ENCODE data around the gene PIK3CD. TPM values are rescaled to one million over a fixed set of nuclear protein-coding genes. Genes with fewer than 3 reads are reported as not detected.

Gene PIK3CD
- total and polyA plus RNA-seq, 2 donors (not counting 3 experiments of a cell fraction or from before 2014, with no cell fraction given) = 3.5 to 5.2 TPM

DNA sequence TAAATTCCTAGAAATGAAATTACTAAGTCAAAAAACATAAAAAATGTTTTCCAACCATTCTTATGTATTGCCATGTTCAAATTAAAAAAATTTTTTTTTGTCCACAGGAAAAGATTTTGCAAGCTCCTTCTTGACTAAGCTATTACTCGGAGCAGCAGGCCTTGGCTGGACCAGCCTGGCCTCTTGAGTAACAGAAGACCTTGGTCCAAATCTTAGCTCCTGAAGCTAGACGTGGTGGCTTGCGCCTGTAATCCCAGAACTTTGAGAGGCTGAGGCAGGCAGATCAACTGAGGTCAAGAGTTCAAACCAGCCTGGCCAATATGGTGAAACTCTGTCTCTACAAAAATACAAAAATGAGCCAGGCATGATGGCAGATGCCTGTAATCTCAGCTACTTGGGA is 94.7 kb downstream of the PIK3CD start:
- Histone ChIP-seq H4K20me1 (replicated peaks; ENCODE audit: control insufficient read depth, extremely low read depth, insufficient read depth, low read length) (no peaks in the 10 kb centered on the region), H3K4me3 (replicated peaks in 1 of 3; ENCODE audit: insufficient read depth in 1 of 3, low read depth in 1 of 3, low read length in 3 of 3) (no peak overlapping the region), H3K27ac (ENCODE audit: insufficient read depth, low read depth, low read length) (no peak overlapping the region), H3K9ac (replicated peaks; ENCODE audit: extremely low read depth, insufficient read depth, low read length) (no peak overlapping the region), H3K4me2 (ENCODE audit: insufficient read depth, low read length) (no peak overlapping the region), H3K27me3 (ENCODE audit: control insufficient read depth in 2 of 2, insufficient read depth in 2 of 2, low read length in 2 of 2) (no peaks in the 10 kb centered on the region), H3K9me1 (replicated peaks; ENCODE audit: control insufficient read depth, extremely low read depth, insufficient read depth, low read length) (no peaks in the 10 kb centered on the region), H2AFZ (ENCODE audit: low read depth, low read length) (no peak overlapping the region), H3K9me3 (replicated peaks; ENCODE audit: control insufficient read depth, insufficient read depth, low read length) (no peaks in the 10 kb centered on the region), H3K36me3 (ENCODE audit: control insufficient read depth in 2 of 2, extremely low read depth in 1 of 2, insufficient read depth in 2 of 2, low read length in 2 of 2) (peaks cover 10 to 20% of the 10 kb centered on the region in 2 experiments), H3K79me2 (ENCODE audit: control insufficient read depth, insufficient read depth, low read length) (no peaks in the 10 kb centered on the region), H3K4me1 (ENCODE audit: control insufficient read depth, extremely low read depth, insufficient read depth, low read length) (no peaks in the 10 kb centered on the region)
- dilution Hi-C loops (cut with MboI; ENCODE audit: extremely low pct_ligation_motif_present, low sequenced_read_pairs) (no loop called here), intact Hi-C loops (cut with micrococcal nuclease) (no loop called here)
- FAIRE-seq (no peak), DNase-seq (ENCODE audit: low read depth, low spot score) (no peak)
- TF ChIP-seq GATA2 (IDR thresholded peaks at IDR 0.05; ENCODE audit: insufficient read depth, insufficient read length, low read depth, low read length) (no peak), FOS (IDR thresholded peaks at IDR 0.05; ENCODE audit: borderline replicate concordance, insufficient read depth, low read length) (no peak), CTCF (IDR thresholded peaks at IDR 0.05; ENCODE audit: extremely low read depth in 1 of 2, insufficient read depth in 1 of 2, low read depth in 1 of 2, low read length in 2 of 2) (no peak), POLR2A (IDR thresholded peaks at IDR 0.05; ENCODE audit: low read depth, low read length) (no peak), EZH2 (IDR thresholded peaks at IDR 0.05; ENCODE audit: borderline replicate concordance, low read depth, low read length, severe bottlenecking) (no peak), MYC (IDR thresholded peaks at IDR 0.05; ENCODE audit: low read depth, low read length) (no peak), JUN (IDR thresholded peaks at IDR 0.05; ENCODE audit: borderline replicate concordance, insufficient read depth, insufficient read length, low read depth) (no peak), POLR2AphosphoS5 (IDR thresholded peaks at IDR 0.05; ENCODE audit: insufficient read depth, low read depth, low read length) (no peak)
- TF ChIP-seq, protein P1, sequence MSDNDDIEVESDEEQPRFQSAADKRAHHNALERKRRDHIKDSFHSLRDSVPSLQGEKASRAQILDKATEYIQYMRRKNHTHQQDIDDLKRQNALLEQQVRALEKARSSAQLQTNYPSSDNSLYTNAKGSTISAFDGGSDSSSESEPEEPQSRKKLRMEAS (IDR thresholded peaks at IDR 0.05; ENCODE audit: insufficient read depth, insufficient read length) = no peak
- ChIA-PET CTCF (interaction anchor here (1.0 kb wide), 1 partner anchor 10 kb away, joined by 3 read pairs; no protein-coding TSS in a partner anchor), POLR2A (interaction anchor here (0.7 kb wide), 1 partner anchor 77 kb away, joined by 3 read pairs; no protein-coding TSS in a partner anchor)
- no TSS peak for BruUV-seq (replicated peaks)
